Tongue (tissue), 3 donors: ENCODE results near the gene RAB31. TPM values are rescaled to one million over a fixed set of nuclear protein-coding genes. Genes with fewer than 3 reads are reported as not detected.
A peak's percentile ranks its signal among the peaks of the same experiment; 100 is the strongest.
"Not testable (repeated sequence)": the region's sequence is repeated elsewhere in the genome, so short reads cannot be mapped to it uniquely, and the experiment has no call there.

Experiments
- DNase-seq: peaks from one replicate; pipeline ENCODE4 v3.0.0-alpha.2; 2015
- small RNA-seq: library from RNA; depleted of rRNA; stranded (forward); fragments of <200 nt; gene quantifications from one replicate; pipeline ENCODE3, GENCODE V24; 2014; ENCODE audit warnings: low replicate concordance
- total RNA-seq: library from RNA; depleted of rRNA; stranded (reverse); fragments of >200 nt; gene quantifications from one replicate; pipeline ENCODE4 v1.2.3, GENCODE V29; 2014

The RAB31 gene
- total RNA-seq, 1 donor from 2014 or later, result 31.0 TPM

GRCh38 chr18:9891515-9891914 lies 183.4 kb downstream of the RAB31 start:
- DNase-seq, result not testable (repeated sequence)

DNA sequence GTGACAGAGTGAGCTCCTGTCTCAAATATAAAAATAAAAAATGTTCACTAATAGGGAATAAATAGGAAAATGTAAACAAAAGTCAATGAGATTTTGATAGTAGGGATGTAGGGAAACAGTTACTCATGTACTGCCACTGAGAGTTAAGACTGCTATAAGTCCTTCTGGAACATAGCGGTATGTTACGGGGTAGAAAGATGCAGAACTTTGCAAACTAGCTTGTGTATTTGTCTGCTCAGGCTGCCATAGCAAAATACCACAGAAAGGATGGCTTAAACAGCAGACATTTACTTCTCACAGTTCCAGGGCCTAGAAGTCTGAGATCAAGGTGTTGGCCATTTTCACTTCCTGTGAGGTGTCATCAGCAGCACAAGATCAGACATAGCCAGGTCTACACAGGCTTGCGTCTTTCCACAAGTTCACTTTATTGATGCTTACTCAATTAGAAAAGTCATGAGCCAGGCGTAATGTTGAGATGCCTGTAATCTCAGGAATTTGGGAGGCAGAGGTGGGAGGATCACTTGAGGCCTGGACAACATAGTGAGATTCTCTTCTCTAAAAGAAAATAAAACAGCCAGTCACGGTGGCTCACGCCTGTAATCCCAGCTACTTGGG lies 186.5 kb downstream of the RAB31 start:
- no peak for DNase-seq

DNA sequence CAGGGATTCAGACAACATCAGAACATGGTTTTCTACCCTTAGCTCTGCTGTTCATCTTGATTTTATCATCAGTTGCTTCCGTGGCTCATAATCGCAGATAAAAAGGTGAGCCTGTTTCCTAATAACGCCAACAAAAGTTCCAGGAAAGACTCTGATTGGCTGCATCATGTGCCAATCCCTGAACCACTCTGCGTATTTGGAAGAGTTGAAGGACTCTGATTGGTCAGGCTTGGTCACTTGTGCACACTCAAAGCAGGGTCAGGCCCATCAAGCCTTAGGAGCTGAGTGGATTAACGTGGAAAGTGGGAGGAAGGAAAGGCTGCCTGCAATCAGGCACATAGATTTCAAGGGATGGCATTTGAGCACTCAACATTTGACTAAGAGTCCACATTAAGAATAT lies 189.0 kb downstream of the RAB31 start:
- no peak for DNase-seq

DNA sequence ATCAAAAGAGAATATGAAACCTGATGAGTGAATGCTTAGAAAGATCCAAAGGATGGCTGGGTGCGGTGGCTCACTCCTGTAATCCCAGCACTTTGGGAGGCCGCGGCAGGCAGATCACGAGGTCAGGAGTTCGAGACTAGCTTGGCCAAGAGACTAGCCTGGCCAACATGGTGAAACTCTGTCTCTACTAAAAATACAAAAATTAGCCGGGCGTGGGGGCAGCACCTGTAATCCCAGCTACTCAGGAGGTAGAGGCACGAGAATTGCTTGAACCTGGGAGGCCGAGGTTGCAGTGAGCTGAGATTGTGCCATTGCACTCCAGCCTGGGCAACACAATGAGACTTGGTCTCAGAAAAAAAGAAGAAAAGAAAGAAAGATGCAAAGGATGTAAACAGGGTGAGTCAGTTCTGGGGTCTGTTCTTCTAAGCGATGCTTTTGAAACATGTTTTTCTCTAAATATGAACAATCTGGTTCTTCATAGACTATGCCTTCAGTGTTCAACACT lies 189.7 kb downstream of the RAB31 start:
- DNase-seq, result not testable (repeated sequence)

DNA sequence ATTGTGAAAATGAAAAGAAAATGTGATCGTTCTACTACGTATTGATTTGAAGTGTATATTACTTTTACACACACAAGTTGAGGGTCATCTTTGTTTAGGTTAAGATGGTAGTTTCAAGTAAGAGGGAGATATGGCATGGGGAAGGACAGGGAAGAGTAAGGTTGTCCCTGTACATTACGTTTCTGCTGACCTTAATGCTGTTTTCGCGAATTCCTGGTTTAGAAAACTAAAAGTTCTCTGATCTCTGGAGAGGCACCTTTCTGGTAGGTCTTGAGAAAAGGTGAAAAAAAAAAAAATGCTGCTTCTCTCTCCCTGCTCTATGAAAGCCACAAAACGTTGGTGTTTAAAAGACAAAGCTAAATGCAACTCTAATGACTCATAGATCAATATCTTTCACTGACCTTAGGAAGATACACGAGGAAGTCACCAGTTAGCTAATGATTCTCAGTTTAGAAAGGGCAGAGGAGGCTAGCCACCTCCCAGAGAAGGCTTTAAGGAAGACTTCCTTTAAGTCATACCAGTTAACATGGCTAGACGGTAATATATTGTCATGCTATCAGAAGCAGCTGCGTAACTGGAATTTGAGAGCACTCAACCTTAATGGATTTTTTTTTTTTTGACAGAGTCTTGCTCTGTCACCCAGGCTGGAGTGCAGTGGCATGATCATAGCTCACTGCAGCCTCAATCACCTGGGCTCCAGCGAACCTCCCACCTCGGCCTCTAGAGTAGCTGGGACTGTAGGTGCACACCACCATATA lies 190.9 kb downstream of the RAB31 start:
- DNase-seq, result no peak

DNA sequence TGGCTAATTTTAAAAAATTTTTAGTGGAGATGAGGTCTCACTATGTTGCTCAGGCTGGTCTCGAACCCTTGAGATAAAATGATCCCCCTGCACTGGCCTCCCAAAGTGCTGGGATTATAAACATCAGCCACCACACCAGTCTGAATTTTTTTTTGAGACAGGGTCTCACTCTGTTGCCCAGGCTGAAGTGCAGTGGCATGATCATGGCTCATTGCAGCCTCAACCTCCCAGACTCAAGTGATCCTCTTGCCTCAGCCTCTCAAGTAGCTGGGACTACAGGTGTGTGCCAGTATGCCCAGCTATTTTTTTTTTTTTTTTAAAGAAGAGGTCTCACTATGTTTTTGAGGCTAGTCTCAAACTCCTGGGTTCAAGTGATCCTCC lies 191.4 kb downstream of the RAB31 start:
- not testable (repeated sequence) for DNase-seq

DNA sequence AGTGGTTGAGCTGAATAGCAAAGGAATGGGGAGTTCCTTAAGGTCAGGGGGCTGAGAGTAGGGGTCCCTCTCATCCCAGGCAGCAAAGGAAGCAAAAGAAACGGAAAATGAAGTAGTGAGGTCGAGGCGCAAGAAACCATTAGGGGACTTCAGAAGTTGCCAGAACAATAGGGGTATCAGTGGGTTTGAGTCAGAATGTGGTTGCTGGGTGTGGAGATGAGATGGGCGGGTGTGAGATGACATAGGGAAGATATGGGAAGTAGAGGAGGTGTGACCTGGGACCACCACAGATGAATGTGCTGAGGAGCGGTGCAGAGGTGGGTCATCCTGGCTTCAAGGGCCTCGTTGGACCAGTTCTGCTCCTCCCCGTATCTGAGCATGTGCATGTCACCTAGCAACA lies 192.6 kb downstream of the RAB31 start:
- DNase-seq, result no peak

DNA sequence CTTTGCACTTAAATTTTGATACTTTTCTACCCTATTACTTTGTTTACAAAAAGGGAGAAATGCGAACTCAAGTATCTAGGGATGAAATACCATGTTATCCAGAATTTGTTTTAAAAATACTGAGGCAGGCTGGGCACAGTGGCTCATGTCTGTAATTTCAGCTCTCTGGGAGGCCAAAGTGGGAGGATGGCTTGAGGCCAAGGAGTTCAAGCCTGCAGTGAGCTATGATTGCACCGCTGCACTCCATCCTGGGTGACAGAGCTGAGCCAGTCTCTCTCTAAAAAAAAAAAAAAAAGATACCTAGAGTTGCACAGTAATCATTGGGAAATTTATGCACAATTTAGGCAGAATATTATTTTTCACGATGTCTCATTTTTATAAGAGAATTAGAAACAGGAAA lies 193.3 kb downstream of the RAB31 start:
- no peak for DNase-seq

- DNase-seq, result not testable (repeated sequence)
Measured at GRCh38 chr18:9902264-9902663, 194.2 kb downstream of the RAB31 start.

- DNase-seq, result peak; percentile 57
Measured at GRCh38 chr18:9902832-9903231, 194.7 kb downstream of the RAB31 start.

DNA sequence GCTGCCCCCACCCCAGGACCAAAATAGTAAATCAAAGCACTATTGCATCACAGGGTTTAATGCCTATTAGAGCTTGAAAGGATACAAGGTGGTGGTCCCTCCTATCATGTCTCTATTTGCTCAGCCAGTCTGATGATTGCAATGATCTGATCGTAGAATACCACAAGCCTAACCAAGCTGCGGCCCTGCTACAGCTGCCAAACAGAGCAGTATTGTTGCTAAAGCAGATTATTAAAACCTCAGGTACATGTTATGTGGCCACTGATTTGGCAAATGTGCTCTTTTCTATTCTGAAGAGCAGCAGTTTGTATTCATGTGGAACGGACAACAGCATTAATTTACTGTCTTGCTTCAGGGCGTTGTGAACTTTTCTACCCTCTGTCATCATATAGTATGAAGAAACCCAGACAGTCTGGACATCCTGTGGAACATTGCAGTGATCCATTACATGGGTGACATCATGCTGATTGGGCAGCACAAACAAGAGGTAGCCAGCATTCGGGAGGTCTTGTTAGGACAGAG lies 197.4 kb downstream of the RAB31 start:
- DNase-seq, result peak; percentile 37

- no peak for DNase-seq
Measured at GRCh38 chr18:9906481-9906880, 198.4 kb downstream of the RAB31 start.

GRCh38 chr18:9907867-9908266 lies 199.8 kb downstream of the RAB31 start:
- DNase-seq, result no peak

GRCh38 chr18:9910071-9910470 lies 202.0 kb downstream of the RAB31 start:
- DNase-seq, result no peak

DNA sequence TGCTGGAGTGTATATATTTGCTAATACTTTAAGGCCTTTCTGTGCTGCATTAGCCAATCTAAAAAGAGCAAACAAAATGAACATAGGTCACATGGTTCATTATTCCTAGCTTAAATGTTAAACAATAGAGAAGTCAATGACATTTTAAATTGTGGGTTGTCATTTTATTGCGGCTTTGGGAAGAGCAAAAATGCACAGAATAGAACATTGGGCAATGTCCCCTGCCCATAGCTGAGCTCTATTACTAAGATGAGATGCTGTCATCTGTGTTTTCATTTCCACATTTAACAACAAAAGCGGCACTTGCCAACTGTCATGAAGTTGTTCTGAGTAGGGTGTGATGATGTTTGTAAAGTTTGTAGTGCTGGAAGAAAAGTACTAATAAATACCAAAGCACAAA lies 202.6 kb downstream of the RAB31 start:
- no peak for DNase-seq

DNA sequence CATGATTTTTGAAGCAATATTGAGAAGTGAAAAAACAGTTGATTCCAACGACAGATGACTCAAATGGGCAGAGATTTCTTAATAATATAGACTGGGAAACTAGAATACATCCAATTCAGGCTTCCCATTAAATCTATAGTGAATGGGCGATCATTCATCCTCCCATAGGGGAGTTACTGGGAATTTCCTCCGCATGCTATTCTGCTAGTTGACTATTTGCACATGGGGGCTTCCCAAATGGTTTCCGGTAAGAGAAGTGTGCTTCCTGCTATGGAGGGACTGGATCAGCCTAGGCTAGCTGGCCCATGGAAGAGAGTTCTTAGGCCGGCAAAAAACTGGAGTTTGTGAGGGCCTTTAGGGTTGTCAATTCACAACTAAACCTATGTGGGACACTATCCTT lies 203.1 kb downstream of the RAB31 start:
- no peak for DNase-seq

Small RNA genes within 50 kb of the gene (small RNA-seq; reads per million reads assigned to genes)
- not detected for gene RN7SL862P
- gene RNA5SP449, result not detected

Other genes with a start within 250 kb of the RAB31 start
- gene RALBP1, start 232.8 kb upstream of the RAB31 start, total RNA-seq, result 66.2 TPM
- gene PPP4R1, start 93.7 kb upstream of the RAB31 start, total RNA-seq, result 169 TPM
- gene TXNDC2, start 177.7 kb downstream of the RAB31 start, total RNA-seq, result not detected
- gene VAPA, start 205.7 kb downstream of the RAB31 start, total RNA-seq, result 356 TPM